DND-41 (cell line): Measurements from ENCODE around the gene ATF4.

Source experiments
- ATAC-seq: fragments of 200-7000 bp; cut with Tn5 transposase; 3 replicates; pipeline ENCODE4 v1.9.1; 2021; ENCODE audit warnings: low read depth; ENCODE audit not compliant: insufficient read depth
- DNase-seq: peaks from one replicate; pipeline ENCODE4 v3.0.0-alpha.2; 2020
- H2AFZ ChIP-seq: 2 replicates; pipeline ENCODE4 v1.6.0; 2012; ENCODE audit warnings: low read depth, low read length
- H3K27ac ChIP-seq: 2 replicates; pipeline ENCODE4 v1.5.1; 2012; ENCODE audit warnings: low read length, inconsistent platforms
- H3K27me3 ChIP-seq: fragments of 200-600 bp; sonication (generic); 2 replicates; pipeline ENCODE4 v1.6.0; 2012; ENCODE audit warnings: low read length, mild to moderate bottlenecking, inconsistent platforms; ENCODE audit not compliant: insufficient read depth, poor library complexity
- H3K36me3 ChIP-seq: 2 replicates; pipeline ENCODE4 v1.5.1; 2012; ENCODE audit warnings: low read length, inconsistent platforms; ENCODE audit not compliant: insufficient read depth
- H3K4me1 ChIP-seq: 2 replicates; pipeline ENCODE4 v1.5.1; 2012; ENCODE audit warnings: mild to moderate bottlenecking, low read length; ENCODE audit not compliant: insufficient read depth
- H3K4me2 ChIP-seq: 2 replicates; pipeline ENCODE4 v1.6.0; 2012; ENCODE audit warnings: mild to moderate bottlenecking, moderate library complexity, low read length, inconsistent platforms; ENCODE audit not compliant: insufficient read depth
- H3K4me3 ChIP-seq, 2 experiments: fragments of 200-600 bp in 1 of 2; shearing (Covaris generic) in 1 of 2; 2 replicates each; pipeline ENCODE4 v1.5.1; 2012 to 2016; ENCODE audit warnings: inconsistent platforms in 2 of 2, low read length in 2 of 2, mild to moderate bottlenecking in 2 of 2, low read depth in 1 of 2, moderate library complexity in 1 of 2
- H3K79me2 ChIP-seq: 2 replicates; pipeline ENCODE4 v1.6.0; 2012; ENCODE audit warnings: low read length, inconsistent platforms; ENCODE audit not compliant: insufficient read depth
- H3K9ac ChIP-seq: 2 replicates; pipeline ENCODE4 v1.6.0; 2012; ENCODE audit warnings: low read depth, mild to moderate bottlenecking, inconsistent platforms, low read length, moderate library complexity
- H3K9me3 ChIP-seq: 2 replicates; pipeline ENCODE4 v1.5.1; 2012; ENCODE audit warnings: low read length, moderate library complexity, mild to moderate bottlenecking, inconsistent platforms; ENCODE audit not compliant: insufficient read depth, severe bottlenecking
- H4K20me1 ChIP-seq: 2 replicates; pipeline ENCODE4 v1.6.0; 2012; ENCODE audit warnings: low read length; ENCODE audit not compliant: insufficient read depth
- CTCF ChIP-seq: IDR thresholded peaks from 2 replicates; pipeline ENCODE4 v1.5.1; 2012; ENCODE audit warnings: borderline replicate concordance, low read length, moderate library complexity, mild to moderate bottlenecking; ENCODE audit not compliant: poor library complexity, severe bottlenecking; ENCODE audit errors: extremely low read depth
- EZH2 ChIP-seq: IDR thresholded peaks from 3 replicates; pipeline ENCODE4 v1.6.1; 2012; ENCODE audit warnings: borderline replicate concordance, low read depth, mild to moderate bottlenecking, moderate library complexity, low read length, inconsistent platforms; ENCODE audit not compliant: severe bottlenecking

Gene ATF4

GRCh38 chr22:39569066-39569465 lies 48.7 kb downstream of the ATF4 start:
- H3K4me1 ChIP-seq = peaks cover 22% of the 10 kb centered on the region
- H3K27me3 ChIP-seq = no peaks in the 10 kb centered on the region
- H3K9me3 ChIP-seq = no peaks in the 10 kb centered on the region
- no peaks in the 10 kb centered on the region for H3K79me2 ChIP-seq
- no peak overlapping the region for H3K4me2 ChIP-seq
- H3K36me3 ChIP-seq = no peaks in the 10 kb centered on the region
- ATAC-seq (no peak), DNase-seq (no peak)
- H3K27ac ChIP-seq = no peak overlapping the region
- H3K9ac ChIP-seq = no peak overlapping the region
- H2AFZ ChIP-seq = no peak overlapping the region
- no peak overlapping the region for H3K4me3 ChIP-seq
- TF ChIP-seq CTCF (no peak), EZH2 (no peak)
- H4K20me1 ChIP-seq = no peaks in the 10 kb centered on the region

- H3K4me2 ChIP-seq = no peak overlapping the region
- H3K27me3 ChIP-seq = no peaks in the 10 kb centered on the region
- H3K27ac ChIP-seq = no peak overlapping the region
- no peaks in the 10 kb centered on the region for H3K79me2 ChIP-seq
- ATAC-seq (no peak), DNase-seq (no peak)
- H4K20me1 ChIP-seq = no peaks in the 10 kb centered on the region
- TF ChIP-seq CTCF = no peak
- TF ChIP-seq EZH2 = no peak
- H3K36me3 ChIP-seq = no peaks in the 10 kb centered on the region
- H3K9me3 ChIP-seq = no peaks in the 10 kb centered on the region
- no peak overlapping the region for H3K9ac ChIP-seq
- no peak overlapping the region for H2AFZ ChIP-seq
- peaks cover 22% of the 10 kb centered on the region for H3K4me1 ChIP-seq
- no peak overlapping the region for H3K4me3 ChIP-seq
These were observed 49.9 kb downstream of the ATF4 start for GRCh38 chr22:39570226-39570625.

GRCh38 chr22:39570665-39571064 lies 50.3 kb downstream of the ATF4 start, which contains the start of gene CACNA1I:
Gene CACNA1I (plus strand): TSS chr22:39570753. CDS start chr22:39570753, 0 bp downstream.
- ATAC-seq = no peak
- H3K4me1 ChIP-seq = peaks cover 22% of the 10 kb centered on the region
- no peak within 1 kb of the TSS for H3K9ac ChIP-seq
- H3K79me2 ChIP-seq = no peaks in the 10 kb centered on the region
- no peak within 1 kb of the TSS for H3K4me2 ChIP-seq
- no peak within 1 kb of the TSS for H3K4me3 ChIP-seq
- H3K27ac ChIP-seq = no peak within 1 kb of the TSS
- H4K20me1 ChIP-seq = no peaks in the 10 kb centered on the region
- TF ChIP-seq EZH2 = no peak
- no peak for TF ChIP-seq CTCF
- DNase-seq = no peak
- H3K27me3 ChIP-seq = no peaks in the 10 kb centered on the region
- H2AFZ ChIP-seq = no peak within 1 kb of the TSS
- H3K36me3 ChIP-seq = no peaks in the 10 kb centered on the region
- H3K9me3 ChIP-seq = no peaks in the 10 kb centered on the region

GRCh38 chr22:39571538-39571937 lies 51.2 kb downstream of the ATF4 start:
- Histone ChIP-seq H3K4me1 (peaks cover 21% of the 10 kb centered on the region), H4K20me1 (no peaks in the 10 kb centered on the region), H3K9me3 (no peaks in the 10 kb centered on the region), H3K4me3 (no peak overlapping the region), H3K27me3 (no peaks in the 10 kb centered on the region), H3K9ac (no peak overlapping the region), H3K27ac (no peak overlapping the region), H2AFZ (no peak overlapping the region), H3K79me2 (no peaks in the 10 kb centered on the region), H3K4me2 (no peak overlapping the region), H3K36me3 (no peaks in the 10 kb centered on the region)
- DNase-seq (no peak), ATAC-seq (no peak)
- no peak for TF ChIP-seq CTCF
- TF ChIP-seq EZH2 = no peak
